ENCODE measurements around the gene CLTCL1.
"Not testable (repeated sequence)": the region's sequence is repeated elsewhere in the genome, so short reads cannot be mapped to it uniquely, and the experiment has no call there.

Gene CLTCL1

DNA sequence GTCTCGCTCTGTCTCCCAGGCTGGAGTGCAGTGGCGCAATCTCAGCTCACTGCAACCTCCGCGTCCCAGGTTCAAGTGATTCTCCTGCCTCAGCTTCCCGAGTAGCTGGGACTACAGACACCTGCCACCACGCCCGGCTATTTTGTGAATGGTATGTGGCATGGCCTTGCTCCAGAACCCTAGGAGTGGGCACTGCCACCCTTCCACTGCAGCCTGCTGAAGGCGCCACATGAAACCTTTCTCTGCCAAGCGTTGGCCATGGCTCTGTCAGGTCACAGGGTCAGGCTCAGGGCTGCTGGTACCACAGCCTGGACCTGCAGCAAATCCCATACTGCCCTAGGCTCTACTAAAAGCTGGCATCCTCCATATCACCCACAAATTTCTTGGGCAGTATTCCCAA, 135.4 kb downstream of the CLTCL1 start:
- in situ Hi-C loops (cut with HindIII; ENCODE audit: low sequenced_read_pairs), result not testable (repeated sequence)

DNA sequence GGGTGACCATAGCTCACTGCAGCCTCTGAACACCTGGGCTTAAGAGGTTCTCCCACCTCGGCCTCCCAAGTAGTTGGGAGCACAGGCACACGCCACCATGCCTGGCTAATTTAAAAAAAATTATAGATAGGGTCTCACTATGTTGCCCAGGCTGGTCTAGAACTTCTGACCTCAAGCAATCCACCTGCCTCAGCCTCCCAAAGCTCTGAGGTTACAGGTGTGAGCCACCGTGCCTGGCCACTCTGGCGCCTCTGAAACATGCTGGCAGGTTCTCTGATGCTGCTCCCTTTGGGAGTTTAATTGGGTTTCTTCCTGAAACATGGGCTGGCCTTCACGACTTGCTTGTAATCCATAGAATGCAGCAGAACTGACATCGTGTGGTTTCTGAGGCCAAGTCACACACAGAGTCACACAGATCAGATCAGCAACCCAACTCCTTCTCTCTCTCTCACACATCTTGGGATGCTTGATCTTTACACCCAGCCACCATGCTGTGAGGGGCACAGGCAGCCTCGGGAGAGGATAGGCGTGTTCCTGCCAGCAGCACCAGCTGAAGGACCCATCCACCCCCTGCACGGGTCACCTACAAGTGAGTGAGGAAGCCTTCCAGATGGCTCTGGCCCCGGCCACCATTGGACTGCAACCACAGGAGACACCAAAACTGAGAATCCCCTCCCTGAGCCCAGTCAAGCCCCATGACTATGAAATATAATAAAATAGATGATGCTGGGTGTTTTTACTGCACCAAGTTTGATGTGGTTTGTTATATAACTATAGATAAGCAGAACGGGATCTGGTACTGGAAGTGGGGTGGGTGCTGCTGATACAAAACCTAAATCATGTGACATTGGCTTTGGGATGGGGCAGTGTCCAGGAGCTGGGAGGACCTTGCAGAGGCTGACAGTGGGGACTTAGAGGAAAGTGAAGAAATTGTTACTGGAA, 138.3 kb downstream of the CLTCL1 start:
- in situ Hi-C loops (cut with HindIII; ENCODE audit: low sequenced_read_pairs), result no loop called here

GRCh38 chr22:19151329-19152191, 140.0 kb downstream of the CLTCL1 start:
- in situ Hi-C loops (cut with HindIII; ENCODE audit: low sequenced_read_pairs), result no loop called here

DNA sequence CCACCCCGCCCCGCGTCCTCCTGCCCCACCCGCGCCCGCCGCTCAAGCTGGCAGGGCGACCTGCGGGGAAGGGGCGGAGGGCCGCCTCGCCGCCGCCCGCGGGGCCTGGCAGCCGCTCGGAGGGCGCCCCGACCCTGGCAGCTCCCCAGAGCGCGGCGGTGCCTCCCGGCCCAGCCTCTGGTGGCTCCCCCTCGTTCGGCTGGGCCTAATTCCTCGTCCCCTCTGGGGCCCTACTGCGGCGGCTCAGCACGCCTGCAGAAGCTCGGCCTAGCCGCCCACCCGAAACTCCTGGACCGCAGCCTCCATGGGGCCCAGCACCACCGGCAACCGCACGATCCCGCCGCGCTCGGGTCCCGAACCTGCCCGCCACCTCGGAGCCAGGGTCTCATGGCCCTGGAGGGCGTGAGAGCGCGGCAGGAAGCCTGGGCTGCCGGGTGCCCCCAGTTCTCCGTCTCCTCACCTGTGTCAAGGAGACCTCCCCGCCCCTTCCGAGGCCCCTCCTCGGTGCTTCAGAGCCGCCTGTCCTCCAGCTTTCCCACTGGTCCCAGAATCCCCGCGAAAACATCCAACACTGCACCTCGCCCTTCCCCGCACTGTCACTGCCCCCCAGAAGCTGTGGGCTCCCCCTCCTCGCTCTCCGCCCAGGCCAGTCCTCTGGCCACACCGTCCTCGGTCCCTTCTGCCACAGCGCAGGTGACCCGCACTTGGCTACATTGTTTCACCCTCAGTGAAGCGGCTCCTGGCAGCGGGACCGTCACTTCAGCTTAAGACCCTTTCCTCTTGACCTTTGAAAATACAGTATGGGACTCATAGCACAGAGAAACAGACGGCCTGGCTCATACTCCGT, 140.8 kb downstream of the CLTCL1 start:
- in situ Hi-C loops (cut with HindIII; ENCODE audit: low sequenced_read_pairs), result no loop called here

DNA sequence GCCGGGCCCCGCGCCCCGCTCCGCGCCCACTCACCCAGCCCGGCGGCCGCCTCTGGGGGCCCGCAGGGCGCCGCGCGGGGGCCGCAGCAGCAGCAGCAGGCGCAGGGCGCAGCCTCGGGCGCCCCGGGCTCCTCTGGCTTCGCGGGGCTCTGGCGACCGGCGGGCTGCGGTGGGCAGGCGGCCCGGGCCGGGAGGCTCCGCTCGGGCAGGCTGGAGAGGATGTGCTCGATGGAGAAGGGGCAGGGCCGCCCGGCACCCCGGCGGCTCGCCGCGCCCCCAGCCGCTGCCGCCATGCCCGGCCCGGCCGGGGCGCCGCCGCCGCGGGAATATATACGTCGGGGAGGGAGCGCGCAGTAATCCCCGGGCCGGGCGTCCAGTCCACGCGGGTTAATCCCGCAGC, 141.5 kb downstream of the CLTCL1 start, which contains the start of gene GSC2:
GSC2 (minus strand) TSS at position 302 of the 400 bp plus-strand sequence; CDS start at position 293, 9 bp downstream.
- in situ Hi-C loops (cut with HindIII; ENCODE audit: low sequenced_read_pairs), result no loop called here

GRCh38 chr22:19149047-19149883, 142.3 kb downstream of the CLTCL1 start:
- in situ Hi-C loops (cut with HindIII; ENCODE audit: low sequenced_read_pairs), result no loop called here

DNA sequence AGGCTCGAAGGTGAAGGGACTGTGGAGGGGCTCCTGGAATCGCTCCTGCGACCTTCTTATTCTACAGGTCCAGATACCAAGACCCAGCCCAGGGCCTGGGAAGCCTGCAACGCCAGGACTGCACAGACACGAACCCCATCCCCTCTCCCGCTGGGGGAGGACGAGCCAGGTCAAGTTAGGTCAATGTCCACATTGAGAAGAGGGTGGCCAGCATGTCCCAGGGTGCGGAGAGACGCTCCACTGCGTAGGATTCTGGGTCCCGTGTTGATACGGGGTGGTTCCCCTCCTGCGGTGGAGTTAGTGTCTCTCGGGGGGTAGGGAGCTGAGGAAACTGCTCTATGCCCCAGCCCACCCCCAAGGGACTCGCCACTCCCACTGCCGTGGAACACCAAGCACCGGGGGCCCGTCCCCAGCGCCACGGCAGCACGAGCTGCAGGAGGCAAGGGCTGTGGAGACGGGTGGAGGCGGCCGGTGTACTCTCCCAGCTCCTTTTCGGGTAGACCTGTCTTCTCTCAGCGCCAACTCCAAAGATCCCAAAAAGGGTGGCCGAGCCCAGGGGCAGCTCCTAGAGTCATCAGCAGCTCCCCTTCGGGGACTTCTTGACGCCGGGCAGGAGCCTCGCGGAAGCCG, 143.0 kb downstream of the CLTCL1 start:
- in situ Hi-C loops (cut with HindIII; ENCODE audit: low sequenced_read_pairs), result no loop called here

DNA sequence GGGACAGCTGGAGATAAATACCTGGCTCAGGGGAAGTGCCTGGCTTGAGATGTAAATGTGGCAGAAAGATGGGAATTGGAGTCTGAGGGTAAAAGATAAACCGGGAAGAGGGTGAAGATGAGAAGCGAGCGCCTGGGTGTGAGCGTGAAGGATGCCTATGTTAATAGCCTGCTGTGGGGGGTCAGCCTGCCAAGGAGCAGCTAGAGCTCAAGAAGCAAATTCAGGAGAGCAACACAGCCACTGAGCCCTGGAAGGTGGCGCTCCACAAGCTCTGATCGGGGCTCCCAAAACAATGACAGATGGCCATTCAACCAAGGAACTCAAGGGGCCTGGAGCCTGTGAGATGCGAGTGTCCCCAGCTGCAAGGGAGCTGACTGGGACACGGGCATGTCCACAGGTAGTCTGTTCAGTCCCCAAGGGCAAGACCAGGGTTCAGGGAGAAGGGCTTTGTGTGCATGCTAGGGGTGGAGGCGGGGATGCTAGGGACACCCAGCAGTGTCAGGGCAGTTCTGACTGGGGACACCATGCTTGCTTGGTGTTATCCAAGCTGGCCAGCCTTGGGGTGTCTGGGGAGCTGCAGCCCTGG, 144.2 kb downstream of the CLTCL1 start:
- in situ Hi-C loops (cut with HindIII; ENCODE audit: low sequenced_read_pairs), result no loop called here

DNA sequence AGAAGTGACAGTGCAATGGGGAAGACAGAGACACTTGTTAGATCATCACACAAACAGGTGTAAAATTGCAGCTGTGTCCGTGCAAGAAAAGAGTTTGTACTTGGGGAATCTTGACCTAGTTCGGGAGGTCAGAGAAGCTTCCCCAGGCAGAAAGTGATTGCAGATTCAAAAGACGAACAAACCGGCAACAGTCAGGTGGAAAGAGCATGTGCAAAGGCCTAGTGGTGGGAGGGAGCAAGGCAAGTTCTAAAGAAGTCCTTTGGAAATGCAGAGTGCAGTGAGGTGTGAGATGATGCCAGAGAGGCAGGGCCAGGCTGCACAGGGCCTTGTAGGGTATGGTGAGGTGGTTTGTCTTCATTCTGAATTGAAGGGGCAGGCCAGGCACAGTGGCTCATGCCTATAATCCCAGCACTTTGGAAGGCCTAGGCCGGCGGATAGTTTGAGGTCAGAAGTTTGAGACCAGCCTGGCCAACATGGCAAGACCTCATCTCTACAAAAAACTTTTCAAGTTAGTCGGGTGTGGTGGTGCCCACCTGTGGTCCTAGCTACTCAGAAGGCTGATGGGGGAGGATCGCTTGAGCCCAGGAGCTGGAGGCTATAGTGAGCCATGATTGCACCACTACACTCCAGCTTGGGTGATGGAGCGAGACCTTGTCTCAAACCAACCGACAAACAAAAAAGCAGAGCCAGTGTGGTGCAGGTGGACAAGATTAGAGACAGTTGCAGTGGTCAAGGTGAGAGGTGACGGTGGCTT, 145.1 kb downstream of the CLTCL1 start:
- in situ Hi-C loops (cut with HindIII; ENCODE audit: low sequenced_read_pairs), result no loop called here

DNA sequence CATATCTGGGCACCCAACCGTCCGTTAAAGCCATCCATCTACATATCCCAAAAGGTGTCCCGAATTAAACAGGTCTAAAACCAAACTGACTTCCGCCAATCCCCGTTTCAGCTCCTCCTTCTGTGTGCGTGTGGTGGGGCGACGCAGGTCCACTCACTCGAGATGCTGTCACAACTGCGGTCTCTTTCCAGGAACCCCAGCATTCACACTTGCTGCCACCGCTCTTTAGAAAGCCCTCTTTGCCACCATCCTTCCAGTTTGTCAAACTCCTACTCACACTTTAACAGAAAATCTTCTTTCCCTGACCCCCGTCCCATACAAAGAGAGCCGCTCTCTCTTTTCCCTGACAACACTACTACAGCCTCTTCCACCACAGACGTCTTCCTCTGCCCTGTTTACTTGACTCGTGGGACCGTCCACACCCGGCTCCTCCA, 147.5 kb downstream of the CLTCL1 start:
- in situ Hi-C loops (cut with HindIII; ENCODE audit: low sequenced_read_pairs), result no loop called here

DNA sequence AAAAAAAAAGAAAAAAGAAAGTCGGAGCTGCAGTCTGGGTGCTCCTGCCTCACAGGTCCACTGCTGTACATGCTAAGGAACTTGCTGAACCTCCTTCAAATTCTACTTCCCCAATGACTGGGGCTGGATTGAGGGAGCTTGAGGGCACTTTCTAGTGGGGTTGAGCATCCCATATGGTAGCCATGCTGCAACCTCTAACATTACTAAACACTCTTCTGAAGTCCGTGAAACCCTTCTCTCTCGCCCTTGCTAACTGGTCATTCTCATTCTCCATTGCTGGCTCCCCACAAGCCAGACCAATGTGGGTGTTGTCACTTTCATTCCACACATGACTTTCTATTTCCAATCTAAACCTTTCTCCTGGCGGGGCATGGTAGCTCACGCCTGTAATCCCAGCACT, 148.3 kb downstream of the CLTCL1 start:
- in situ Hi-C loops (cut with HindIII; ENCODE audit: low sequenced_read_pairs), result no loop called here

DNA sequence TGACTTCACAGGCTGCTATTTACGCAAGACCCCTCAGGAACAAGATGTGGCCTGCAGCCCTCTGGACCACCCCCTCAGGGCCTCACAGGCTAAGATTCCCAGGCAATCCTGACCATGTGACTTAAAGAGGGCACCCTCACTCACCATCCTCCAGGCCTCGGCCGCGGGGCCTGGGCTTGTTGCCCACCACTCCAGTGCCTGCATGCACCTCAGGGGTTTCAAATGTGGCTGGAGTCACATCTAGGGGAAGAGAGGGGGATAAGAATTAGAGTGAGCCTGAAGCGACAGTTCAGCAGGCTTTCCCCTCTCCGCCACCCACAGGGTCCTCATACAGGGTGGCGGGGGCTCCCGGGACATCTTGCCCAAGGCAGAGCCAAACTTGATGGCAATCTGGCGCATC, 149.1 kb downstream of the CLTCL1 start:
- in situ Hi-C loops (cut with HindIII; ENCODE audit: low sequenced_read_pairs), result no loop called here

DNA sequence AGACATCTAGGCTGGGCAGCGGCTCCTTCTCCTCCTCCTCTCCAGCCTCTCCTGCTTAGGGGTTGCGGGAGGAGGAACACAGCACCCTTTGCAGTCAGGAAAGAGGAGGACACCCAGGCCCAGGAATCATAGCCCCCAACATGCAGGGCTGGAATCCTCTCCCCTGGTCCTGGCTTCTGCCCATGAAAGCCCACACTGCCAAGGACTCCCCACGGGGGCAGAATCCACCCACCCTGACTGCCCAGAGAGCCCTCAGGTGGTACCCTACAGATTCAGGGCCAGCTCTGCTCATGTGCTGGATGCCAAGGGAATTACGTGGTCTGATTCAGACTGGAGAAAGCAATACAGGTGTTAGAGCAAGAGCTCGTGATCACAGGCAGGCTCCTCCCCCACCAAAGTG, 151.5 kb downstream of the CLTCL1 start:
- in situ Hi-C loops (cut with HindIII; ENCODE audit: low sequenced_read_pairs), result no loop called here

DNA sequence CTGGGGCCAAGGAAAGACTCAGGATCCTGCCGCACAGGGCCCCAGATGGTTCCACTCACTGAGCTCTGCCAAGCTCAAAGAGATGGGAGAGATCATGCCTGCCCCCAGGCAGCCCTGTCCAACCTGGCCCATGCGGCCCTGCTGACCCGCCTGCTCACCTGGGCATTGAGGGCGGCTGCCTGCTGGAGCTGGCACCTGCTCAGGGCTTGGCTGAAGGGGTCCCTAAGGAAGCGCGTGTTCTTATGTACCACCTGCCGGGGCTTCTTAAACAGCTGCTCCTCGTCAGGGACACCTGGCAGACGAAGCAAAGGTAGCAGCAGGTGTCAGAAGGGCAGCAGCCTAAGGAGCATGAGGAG, 152.5 kb downstream of the CLTCL1 start:
- in situ Hi-C loops (cut with HindIII; ENCODE audit: low sequenced_read_pairs), result no loop called here

DNA sequence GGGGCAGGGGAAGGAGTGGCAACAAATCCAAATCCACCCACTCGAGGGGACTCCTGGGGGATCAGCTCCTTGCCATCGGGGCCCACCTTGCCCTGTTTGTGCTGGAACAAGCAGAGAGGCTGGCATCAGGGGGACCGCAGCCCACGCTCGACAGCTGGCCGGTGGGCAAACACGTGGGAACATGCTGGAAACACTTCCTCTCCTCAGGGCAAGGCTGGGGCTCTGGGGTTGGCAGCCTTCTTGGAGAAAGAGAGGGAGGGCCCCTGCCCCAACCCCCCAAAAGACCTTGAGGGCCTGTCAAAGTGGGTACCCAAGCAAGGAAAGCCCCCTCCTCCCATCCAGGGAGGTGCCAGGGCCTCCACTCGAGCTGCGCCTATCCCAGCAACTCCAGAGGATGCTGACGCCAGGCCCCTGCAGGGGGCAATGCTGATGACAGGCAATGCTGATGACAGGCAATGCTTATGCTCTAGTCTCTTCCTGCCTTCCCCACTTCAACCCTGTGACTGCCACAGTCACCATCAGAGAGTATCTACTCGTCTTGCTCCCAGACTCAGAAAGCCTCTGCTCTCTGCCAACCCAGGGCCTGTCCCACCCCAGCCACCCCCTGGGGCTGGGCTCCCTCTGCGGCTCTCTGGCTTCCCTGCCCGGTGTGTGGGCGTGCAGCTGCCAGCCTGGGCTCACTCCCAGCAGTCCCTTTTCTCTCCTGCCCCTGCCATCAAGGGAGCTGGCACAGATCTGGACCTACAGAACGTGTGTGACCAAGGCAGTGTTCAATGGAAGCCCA, 153.1 kb downstream of the CLTCL1 start:
- in situ Hi-C loops (cut with HindIII; ENCODE audit: low sequenced_read_pairs), result no loop called here

- in situ Hi-C loops (cut with HindIII; ENCODE audit: low sequenced_read_pairs), result no loop called here
Observed at GRCh38 chr22:19137384-19138216, 153.9 kb downstream of the CLTCL1 start.

- in situ Hi-C loops (cut with HindIII; ENCODE audit: low sequenced_read_pairs), result no loop called here
Observed at GRCh38 chr22:19136915-19137314, 154.6 kb downstream of the CLTCL1 start.

Data from endothelial cell of hepatic sinusoid (primary cell).